Fibroblast of villous mesenchyme (primary cell): ENCODE results near the gene RCHY1. TPM values are rescaled to one million over a fixed set of nuclear protein-coding genes. Genes with fewer than 3 reads are reported as not detected.

Experiments
- DNase-seq: peaks from one replicate; pipeline ENCODE4 v3.0.0-alpha.2; 2010; ENCODE audit warnings: low read depth
- H3K4me3 ChIP-seq: 2 replicates; pipeline ENCODE4 v1.5.1; 2011; ENCODE audit warnings: low read depth, mild to moderate bottlenecking, low read length
- total RNA-seq: library from RNA; depleted of rRNA; stranded (reverse); fragments of >200 nt; gene quantifications from 2 replicates; pipeline ENCODE4 v1.2.3, GENCODE V29; 2012
- TF ChIP-seq, protein P1 (sequence below): IDR thresholded peaks from 2 replicates; pipeline ENCODE4 v1.5.1; 2012; ENCODE audit warnings: low read depth, mild to moderate bottlenecking, low read length; ENCODE audit not compliant: insufficient read depth

Gene RCHY1
- total RNA-seq = 18.7 and 43.2 TPM in 2 replicates

DNA sequence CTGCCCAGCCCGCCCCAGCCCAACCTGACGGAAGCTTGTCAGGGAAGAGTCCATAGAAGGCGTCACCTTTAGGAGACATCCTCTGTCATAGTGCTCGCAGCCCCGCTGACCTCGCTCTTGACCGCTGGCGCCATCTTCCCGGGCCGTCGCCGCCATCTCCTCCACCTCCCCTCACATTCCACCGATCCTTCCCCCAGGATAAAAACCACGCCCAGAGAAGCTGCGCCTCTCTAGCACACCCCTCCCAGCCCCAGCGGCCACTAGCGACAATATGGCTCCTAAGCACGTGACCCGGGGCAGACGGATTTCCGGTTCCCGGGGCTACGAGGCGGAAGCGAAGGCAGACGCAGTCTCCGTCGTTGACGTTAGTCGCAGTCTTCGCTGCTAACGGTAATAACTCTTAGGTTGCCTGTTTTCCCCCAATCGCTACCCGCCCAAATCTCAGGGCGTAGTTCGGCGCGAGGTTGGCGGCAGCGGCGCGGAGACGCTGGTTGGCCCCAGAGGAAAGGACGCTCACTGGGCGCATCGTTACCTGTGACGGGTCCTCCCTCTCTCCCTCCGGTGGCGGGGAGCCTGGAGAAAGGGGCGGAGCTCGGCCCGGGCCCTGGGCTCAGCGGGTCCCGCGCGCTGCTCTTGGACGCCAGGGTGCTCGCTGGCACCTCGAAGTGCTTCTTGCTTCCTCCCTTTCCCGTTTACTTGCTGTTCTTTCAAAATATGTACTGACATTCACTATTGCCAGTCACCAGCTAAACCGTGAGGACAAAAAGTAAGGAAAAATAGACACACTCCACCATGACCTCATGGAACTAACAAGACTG is at the start of gene RCHY1, which contains the start of gene THAP6:
RCHY1 (minus strand) TSS at position 273 of the 818 bp plus-strand sequence; CDS start at position 156, 117 bp downstream.
THAP6 (plus strand) TSS at position 343 of the 818 bp plus-strand sequence. CDS start 980 bp downstream, outside the sequence.
- DNase-seq = peak; percentile 95
- TF ChIP-seq, protein P1, sequence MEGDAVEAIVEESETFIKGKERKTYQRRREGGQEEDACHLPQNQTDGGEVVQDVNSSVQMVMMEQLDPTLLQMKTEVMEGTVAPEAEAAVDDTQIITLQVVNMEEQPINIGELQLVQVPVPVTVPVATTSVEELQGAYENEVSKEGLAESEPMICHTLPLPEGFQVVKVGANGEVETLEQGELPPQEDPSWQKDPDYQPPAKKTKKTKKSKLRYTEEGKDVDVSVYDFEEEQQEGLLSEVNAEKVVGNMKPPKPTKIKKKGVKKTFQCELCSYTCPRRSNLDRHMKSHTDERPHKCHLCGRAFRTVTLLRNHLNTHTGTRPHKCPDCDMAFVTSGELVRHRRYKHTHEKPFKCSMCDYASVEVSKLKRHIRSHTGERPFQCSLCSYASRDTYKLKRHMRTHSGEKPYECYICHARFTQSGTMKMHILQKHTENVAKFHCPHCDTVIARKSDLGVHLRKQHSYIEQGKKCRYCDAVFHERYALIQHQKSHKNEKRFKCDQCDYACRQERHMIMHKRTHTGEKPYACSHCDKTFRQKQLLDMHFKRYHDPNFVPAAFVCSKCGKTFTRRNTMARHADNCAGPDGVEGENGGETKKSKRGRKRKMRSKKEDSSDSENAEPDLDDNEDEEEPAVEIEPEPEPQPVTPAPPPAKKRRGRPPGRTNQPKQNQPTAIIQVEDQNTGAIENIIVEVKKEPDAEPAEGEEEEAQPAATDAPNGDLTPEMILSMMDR = no peak
- H3K4me3 ChIP-seq = peak within 1 kb of the TSS; percentile 97

DNA sequence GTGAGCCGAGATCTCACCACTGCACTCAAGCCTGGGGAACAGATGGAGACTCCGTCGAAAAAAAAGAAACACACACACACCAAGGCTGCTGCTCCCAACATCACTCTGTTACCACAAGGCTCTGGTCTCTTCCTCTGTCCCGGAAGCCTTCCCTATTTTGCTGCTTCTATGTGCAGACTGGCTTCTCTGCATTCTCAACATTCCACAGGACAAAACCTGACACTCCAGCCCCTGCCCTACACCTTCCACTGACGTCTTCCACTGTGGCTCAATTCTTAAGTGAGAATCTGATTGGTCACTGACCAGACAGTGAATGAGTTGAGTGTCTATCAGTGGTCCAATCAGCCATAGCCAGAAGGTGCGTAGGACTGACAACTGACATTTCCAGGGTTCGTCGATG is 47.6 kb upstream of the RCHY1 start:
- TF ChIP-seq, protein P1 = no peak
- no peak for DNase-seq
- no peak overlapping the region for H3K4me3 ChIP-seq

DNA sequence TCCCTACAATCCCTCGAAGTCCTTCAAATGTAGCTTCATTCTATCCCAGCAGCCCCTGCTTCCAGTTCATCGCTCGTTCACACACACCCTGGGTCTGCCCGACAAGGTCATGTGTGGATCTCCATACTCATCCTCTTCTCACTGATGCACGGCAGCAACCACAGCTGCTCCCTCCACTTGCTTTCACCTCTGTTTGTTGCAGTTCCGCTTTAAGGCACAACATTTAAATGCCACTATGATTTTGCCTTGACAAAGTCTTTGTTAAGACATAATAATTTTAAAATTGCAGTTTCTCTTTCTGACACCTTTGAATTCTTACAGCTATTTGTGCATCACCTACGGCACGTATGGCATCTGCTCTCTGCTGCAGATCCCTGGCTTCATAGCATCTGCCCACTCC is 43.5 kb upstream of the RCHY1 start:
- H3K4me3 ChIP-seq = no peak overlapping the region
- TF ChIP-seq, protein P1 = no peak
- no peak for DNase-seq

DNA sequence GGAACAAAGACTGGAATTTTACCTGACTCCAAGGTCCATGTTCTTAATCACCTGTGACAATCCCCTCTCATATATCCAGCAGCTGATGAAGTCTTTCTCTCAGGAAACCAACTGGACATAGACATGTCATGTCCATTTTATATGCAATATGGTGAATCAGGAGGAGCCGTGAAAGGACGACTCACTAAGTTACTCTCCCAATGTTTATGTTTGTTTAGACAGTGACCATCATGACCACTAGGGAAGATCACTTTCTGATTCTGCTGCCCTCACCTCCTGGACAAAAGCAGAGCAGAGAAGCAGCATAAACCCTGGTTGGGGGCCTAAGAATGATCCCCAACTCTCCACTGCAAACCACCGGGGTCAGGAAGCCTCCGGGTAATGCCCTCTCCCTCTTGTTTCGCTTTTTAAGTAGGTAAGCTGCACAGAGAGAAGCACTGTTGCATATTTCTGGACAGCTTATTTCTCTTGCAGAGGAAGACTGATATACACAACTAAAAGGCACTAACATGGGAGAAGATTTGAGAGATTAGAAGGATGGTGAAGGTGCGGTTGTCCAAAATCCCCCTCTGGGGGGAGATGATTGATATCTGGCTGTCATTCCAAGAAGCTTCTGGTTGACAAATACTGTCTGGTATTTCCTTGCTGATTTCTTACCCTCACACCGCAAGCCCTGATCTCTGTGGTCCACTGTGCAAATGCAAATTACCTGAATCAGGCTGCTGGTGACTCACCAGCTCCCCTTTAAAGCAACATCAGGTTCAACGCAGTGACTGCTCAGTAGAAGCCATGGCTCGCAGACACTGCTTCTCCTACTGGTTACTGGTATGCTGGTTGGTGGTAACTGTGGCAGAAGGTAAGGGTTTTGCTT is 41.3 kb upstream of the RCHY1 start, which contains the start of gene ODAPH:
ODAPH (plus strand) TSS at position 773 of the 871 bp plus-strand sequence; CDS start at position 790, 17 bp downstream.
- no peak within 1 kb of the TSS for H3K4me3 ChIP-seq
- no peak for DNase-seq
- TF ChIP-seq, protein P1 = peak; percentile 12

DNA sequence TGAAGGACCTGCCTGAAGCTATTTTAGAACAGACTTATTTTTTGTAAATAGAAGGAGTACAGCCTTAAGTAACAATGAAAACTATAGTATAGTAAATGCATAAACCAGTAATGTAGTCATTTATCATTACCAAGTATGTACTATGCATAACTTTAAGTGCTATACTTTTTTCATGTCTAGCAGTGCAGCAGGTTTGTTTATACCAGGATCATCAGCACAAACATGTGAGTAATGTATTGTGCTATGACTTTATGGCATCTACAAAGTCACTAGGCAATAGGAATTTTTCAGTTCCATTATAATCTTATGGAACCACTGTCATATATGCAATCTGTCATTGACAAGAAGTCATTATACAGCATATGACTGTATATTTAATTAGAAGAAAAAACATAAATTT is 38.2 kb upstream of the RCHY1 start:
- no peak overlapping the region for H3K4me3 ChIP-seq
- DNase-seq = no peak
- TF ChIP-seq, protein P1 = no peak

DNA sequence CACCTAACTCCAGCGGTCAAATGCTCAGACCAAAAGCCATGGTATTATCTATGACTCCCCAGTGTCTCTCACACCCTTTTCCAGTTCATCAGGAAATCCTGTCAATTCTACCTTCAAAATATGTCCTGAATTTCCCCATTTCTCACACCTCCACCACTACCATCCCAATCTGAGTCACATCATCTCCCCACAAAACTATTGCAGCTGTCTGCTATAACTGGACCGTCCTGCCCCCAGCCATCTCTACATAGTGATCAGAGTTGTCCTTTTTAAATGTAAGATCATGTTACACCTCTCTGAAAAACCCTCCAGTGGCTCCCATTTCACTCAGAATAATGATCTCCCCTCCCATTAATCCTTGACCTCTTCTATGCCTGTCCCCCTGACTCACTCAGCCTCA is 34.8 kb upstream of the RCHY1 start:
- DNase-seq = no peak
- TF ChIP-seq, protein P1 = no peak
- no peak overlapping the region for H3K4me3 ChIP-seq
